GM10266 (cell line): ENCODE data around the gene NUP210L.

ENCODE experiments used
- DNase-seq: peaks from one replicate; pipeline ENCODE4 v3.0.0; 2012; ENCODE audit errors: extremely low spot score
- TF ChIP-seq, protein P1 (sequence below): IDR thresholded peaks from 2 replicates; pipeline ENCODE4 v1.5.1; 2012; ENCODE audit warnings: mild to moderate bottlenecking, low read depth; ENCODE audit not compliant: control insufficient read depth, insufficient read depth; ENCODE audit errors: missing control alignments

NUP210L gene

DNA sequence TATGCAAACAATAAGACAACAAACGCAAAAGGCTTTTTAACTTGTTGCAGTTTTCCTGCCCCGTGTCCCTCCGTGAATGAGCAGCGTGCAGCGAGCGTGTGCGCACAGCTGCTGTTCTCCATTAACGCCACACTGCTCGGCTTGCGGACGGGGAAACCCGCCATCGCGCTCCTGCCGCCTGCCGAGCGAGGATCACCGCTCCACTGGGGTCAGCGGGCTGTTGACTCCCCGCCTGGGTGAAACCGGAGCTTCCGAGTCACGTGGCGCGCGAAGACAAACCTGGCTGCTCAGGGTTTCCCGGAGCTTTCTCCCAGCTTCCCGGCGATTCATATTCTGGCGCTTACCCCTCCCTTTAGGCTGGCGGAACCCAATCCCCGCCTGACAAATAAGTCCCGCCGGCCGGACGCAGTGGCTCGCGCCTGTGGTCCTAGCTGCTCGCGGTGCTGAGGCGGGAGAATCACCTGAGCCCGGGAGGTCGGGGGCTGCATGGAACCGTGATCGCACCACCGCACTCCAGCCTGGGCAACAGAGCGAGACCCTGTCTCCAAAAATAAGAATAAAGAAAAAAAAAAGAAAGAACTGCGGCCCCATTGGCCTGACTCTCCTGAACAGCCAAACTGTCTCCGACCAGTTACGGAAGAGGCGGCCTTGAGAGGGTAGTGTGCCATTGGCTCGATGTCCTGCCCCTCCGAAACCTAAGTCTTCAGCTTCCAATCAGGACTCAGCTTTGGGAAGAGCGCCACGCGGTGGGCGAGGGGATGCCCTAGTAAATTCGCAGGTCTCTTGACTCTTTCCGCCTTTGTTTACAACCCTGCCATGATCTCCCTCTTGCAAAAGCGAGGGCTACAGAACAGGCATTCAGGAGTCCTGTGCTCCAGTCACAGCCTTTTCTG, 187.5 kb downstream of the NUP210L start, which contains the start of gene CREB3L4:
TSS of gene CREB3L4 (plus strand) at position 796 of the 893 bp plus-strand sequence. CDS start 624 bp downstream, outside the sequence.
- TF ChIP-seq, protein P1, sequence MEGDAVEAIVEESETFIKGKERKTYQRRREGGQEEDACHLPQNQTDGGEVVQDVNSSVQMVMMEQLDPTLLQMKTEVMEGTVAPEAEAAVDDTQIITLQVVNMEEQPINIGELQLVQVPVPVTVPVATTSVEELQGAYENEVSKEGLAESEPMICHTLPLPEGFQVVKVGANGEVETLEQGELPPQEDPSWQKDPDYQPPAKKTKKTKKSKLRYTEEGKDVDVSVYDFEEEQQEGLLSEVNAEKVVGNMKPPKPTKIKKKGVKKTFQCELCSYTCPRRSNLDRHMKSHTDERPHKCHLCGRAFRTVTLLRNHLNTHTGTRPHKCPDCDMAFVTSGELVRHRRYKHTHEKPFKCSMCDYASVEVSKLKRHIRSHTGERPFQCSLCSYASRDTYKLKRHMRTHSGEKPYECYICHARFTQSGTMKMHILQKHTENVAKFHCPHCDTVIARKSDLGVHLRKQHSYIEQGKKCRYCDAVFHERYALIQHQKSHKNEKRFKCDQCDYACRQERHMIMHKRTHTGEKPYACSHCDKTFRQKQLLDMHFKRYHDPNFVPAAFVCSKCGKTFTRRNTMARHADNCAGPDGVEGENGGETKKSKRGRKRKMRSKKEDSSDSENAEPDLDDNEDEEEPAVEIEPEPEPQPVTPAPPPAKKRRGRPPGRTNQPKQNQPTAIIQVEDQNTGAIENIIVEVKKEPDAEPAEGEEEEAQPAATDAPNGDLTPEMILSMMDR: peak; percentile 62
- peak; percentile 90 for DNase-seq

DNA sequence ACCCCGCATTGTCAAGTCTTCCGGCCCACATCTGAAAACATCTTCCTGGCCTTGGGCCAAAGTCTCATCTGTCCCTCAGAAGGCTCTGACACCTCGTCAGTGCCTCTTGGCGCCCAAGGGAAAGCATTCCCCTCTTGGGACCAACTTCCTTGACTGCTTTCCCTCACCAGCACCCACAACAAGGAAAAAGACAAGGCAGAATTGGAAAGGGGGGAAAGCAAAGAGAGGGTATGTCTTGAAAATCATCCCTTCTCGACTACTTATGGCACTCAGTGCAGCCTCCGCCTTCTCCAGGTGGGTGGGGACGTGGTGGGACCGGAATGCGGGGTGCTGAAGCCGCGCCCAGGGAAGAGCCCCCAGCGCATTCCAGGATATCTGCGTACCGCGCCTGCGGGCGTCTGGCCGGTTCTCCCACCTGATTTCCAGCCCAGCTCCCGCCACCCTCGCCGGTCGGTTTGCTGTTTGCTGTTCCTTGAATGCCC, 191.0 kb downstream of the NUP210L start:
- TF ChIP-seq, protein P1: no peak
- no peak for DNase-seq

DNA sequence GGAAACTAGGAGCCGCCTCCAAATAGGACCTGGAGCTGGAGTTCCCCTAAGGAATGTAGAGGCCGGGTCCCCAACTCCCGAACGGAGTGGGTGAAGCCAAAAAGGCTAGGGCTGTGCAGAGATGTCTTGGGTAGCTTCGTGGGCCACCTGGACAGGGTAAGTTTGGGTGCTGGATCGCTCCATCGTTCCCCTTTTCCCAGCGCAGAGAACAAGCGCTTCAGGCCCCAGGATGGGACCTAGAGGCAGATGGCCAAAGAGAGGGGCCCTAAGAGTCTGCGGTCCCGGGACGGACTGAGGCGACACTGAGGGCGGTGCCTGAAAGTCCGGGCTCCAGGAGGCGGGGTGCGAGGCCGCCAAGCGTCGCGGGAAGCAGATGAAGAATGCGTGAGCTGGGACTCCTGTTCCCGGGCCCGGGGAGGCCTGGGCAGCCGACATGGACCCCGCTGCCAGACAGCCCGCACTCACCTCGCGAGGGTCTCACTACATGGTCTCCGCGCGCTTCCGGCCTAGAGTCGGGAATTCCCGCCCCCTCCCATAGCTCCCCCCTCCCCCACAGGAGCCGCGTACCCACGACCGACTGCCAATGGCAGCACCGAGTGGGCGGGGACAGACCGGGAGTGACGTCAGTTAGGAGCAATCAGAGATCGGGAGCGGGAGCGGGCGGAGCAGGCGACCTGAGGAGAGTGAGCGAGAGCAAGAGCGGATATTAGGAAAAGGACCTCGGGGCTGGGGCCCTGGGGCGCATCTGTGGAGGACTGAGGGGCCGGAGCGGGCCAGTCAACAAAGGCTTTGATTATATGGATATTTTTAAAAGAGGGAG, 191.6 kb downstream of the NUP210L start, which contains the start of gene SLC39A1:
TSS of gene SLC39A1 (minus strand) at position 508 of the 820 bp plus-strand sequence. CDS start 822 bp downstream, outside the sequence.
- peak; percentile 89 for DNase-seq
- TF ChIP-seq, protein P1: no peak

DNA sequence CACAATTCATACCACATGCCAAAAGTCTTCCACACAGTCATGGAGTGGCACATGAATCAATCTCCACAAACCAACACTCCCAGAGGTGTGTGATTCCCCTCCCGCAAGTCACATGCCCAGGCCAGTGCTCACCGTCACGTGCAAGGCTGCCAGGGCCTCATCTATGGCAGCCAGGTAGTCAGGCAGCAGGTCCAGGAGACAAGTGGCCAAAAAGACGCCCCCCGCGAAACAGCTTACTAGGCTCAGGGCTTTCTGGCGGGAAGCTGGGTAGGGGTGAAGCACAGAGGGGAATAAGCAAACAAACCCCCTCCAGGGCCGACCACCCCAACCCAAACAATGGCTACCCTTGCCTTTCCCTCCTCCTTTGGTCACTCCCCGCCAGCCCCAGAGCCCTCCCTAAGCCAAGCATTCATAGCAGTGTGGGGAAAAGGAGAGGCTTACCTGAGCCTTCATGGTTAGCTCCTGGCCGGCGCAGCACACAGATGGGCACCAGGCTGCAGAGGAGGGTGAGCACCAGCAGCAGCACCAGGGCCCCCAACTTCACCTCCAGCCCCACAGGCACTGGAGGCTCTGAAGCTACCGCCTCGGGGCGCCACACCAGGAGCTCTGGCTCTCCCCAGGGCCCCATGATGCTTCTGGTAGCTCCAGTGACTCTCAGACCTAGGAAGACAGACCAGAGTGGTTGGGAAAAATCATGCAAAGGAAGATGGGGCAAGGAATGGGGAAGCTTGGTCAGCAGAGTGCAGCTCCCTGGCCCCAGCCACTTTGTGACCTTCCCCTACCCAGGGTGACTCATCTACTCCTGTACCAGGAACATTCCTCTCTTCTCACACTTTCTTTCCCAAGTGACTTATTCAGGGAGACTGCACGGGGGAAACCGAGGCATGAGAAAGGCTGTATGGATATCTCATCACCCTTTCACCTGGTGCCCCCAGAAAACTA, 192.5 kb downstream of the NUP210L start:
- no peak for DNase-seq

DNA sequence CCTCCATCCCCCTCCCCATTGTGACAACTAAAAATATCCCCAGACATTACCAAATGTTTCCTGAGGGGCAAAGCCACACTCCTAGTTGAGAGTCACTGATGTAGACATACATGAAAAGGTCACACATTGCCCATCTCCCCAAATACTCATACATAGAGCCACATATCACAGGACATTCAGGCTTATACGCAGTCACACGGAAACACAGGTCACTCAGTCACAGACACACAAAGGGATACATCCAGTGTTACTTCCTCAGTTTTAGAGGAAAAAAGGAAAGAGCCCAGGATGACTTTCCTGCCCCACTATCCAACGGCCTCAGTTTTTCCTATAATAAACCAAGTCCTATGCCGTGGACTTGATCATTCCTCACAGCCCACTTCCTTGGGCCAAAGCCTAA, 193.5 kb downstream of the NUP210L start:
- TF ChIP-seq, protein P1: no peak
- no peak for DNase-seq

More for the DNA sequence above, 192.5 kb downstream of the NUP210L start:
- TF ChIP-seq, protein P1: peak; percentile 30

DNA sequence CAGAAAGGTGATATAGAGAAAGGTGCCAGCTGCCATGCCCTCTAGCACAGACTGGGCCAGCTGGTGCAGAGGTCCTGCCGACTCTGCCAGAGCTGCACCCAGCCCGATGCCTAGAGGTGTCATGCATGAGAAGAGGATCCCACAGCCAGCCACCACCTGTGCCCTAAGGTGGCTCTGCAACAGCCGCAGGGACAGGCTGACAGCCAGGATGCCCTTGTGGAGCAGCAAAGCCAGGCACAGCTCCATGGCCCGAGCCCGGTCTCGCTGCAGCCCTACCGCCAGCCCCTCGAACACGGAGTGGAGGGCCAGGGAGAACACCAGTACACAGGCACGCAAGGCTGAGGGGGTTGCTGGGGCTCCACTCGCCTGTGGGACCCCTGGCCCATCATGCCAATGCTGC, 194.7 kb downstream of the NUP210L start:
- no peak for DNase-seq
- TF ChIP-seq, protein P1: no peak
